Panc1 (cell line): Measurements from ENCODE around the gene IRX4.

Source experiments
- POLR2AphosphoS5 ChIP-seq: IDR thresholded peaks from 2 replicates; pipeline ENCODE4 v1.6.1; 2012; ENCODE audit warnings: mild to moderate bottlenecking, low read depth, low read length, moderate library complexity
- SIN3A ChIP-seq: IDR thresholded peaks from 2 replicates; pipeline ENCODE4 v1.6.1; 2012; ENCODE audit warnings: low read depth, mild to moderate bottlenecking, low read length, moderate library complexity, borderline replicate concordance; ENCODE audit not compliant: insufficient read depth
- TCF7L2 ChIP-seq: IDR thresholded peaks from 2 replicates; pipeline ENCODE4 v1.6.1; 2011; ENCODE audit warnings: mild to moderate bottlenecking, low read depth, low read length, inconsistent platforms
- TF ChIP-seq, protein P1 (sequence below): fragments of 450-650 bp; IDR thresholded peaks from 2 replicates; pipeline ENCODE4 v1.5.1; 2017; ENCODE audit warnings: mild to moderate bottlenecking
- TF ChIP-seq, protein P2 (sequence below), 2 experiments: IDR thresholded peaks; 2 replicates each; pipeline ENCODE4 v1.6.1; 2011 to 2012; ENCODE audit warnings: low read depth in 2 of 2, control low read depth in 1 of 2, low read length in 1 of 2, mild to moderate bottlenecking in 1 of 2, moderate library complexity in 1 of 2; ENCODE audit not compliant: insufficient read depth in 1 of 2

DNA sequence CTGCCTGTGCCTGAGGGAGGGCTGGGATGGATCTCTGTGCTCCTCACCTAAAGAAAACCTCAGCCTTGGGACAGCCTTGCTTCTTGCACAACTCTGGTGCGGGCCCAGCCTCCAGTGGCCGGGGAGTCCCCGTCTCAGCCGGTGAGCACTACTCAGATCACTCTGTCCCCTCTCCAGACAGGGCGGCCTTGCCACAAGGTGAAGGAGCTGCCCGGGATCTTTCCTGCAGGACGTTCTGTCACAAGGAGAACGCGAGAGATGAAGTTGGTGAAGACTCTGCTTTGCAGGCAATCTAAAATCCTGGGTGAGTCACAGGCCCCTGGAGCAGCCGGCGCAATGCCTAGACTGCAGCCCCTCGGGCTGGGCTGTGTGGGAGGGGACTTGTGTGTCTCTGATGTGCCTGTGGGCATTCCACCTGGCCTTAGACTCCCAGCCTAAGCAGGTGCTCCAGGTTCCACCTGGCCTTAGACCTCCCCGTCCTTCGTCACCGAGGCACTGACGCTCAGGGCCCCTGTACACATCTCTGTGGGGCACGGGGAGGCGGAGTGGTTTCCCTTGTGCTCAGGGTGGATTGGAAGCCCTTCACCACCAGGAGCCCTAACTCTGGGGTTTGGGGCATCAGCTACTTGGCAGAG lies 15.2 kb upstream of the IRX4 start:
- TF ChIP-seq, protein P1, sequence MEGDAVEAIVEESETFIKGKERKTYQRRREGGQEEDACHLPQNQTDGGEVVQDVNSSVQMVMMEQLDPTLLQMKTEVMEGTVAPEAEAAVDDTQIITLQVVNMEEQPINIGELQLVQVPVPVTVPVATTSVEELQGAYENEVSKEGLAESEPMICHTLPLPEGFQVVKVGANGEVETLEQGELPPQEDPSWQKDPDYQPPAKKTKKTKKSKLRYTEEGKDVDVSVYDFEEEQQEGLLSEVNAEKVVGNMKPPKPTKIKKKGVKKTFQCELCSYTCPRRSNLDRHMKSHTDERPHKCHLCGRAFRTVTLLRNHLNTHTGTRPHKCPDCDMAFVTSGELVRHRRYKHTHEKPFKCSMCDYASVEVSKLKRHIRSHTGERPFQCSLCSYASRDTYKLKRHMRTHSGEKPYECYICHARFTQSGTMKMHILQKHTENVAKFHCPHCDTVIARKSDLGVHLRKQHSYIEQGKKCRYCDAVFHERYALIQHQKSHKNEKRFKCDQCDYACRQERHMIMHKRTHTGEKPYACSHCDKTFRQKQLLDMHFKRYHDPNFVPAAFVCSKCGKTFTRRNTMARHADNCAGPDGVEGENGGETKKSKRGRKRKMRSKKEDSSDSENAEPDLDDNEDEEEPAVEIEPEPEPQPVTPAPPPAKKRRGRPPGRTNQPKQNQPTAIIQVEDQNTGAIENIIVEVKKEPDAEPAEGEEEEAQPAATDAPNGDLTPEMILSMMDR = no peak
- TF ChIP-seq POLR2AphosphoS5 (no peak), TCF7L2 (no peak), SIN3A (no peak)
- TF ChIP-seq, protein P2, sequence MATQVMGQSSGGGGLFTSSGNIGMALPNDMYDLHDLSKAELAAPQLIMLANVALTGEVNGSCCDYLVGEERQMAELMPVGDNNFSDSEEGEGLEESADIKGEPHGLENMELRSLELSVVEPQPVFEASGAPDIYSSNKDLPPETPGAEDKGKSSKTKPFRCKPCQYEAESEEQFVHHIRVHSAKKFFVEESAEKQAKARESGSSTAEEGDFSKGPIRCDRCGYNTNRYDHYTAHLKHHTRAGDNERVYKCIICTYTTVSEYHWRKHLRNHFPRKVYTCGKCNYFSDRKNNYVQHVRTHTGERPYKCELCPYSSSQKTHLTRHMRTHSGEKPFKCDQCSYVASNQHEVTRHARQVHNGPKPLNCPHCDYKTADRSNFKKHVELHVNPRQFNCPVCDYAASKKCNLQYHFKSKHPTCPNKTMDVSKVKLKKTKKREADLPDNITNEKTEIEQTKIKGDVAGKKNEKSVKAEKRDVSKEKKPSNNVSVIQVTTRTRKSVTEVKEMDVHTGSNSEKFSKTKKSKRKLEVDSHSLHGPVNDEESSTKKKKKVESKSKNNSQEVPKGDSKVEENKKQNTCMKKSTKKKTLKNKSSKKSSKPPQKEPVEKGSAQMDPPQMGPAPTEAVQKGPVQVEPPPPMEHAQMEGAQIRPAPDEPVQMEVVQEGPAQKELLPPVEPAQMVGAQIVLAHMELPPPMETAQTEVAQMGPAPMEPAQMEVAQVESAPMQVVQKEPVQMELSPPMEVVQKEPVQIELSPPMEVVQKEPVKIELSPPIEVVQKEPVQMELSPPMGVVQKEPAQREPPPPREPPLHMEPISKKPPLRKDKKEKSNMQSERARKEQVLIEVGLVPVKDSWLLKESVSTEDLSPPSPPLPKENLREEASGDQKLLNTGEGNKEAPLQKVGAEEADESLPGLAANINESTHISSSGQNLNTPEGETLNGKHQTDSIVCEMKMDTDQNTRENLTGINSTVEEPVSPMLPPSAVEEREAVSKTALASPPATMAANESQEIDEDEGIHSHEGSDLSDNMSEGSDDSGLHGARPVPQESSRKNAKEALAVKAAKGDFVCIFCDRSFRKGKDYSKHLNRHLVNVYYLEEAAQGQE (IDR thresholded peaks at IDR 0.05; ENCODE audit: insufficient read depth in 1 of 2, low read depth in 2 of 2, low read length in 1 of 2) = no peak
